Peyer's patch (tissue), 4 donors: ENCODE data around the gene LEUTX. TPM values are rescaled to one million over a fixed set of nuclear protein-coding genes. Genes with fewer than 3 reads are reported as not detected.
A peak's percentile ranks its signal among the peaks of the same experiment; 100 is the strongest.

Source experiments
- DNase-seq, 3 donors: peaks; one replicate each; pipeline ENCODE4 v3.0.0-alpha.2; 2017 to 2019
- H3K27ac ChIP-seq, 4 donors: fragments of 200-600 bp; sonication (generic); one replicate each; pipeline ENCODE4 v1.5.1; 2016 to 2019
- H3K27me3 ChIP-seq, 2 donors: fragments of 200-600 bp; sonication (generic); one replicate each; pipeline ENCODE4 v1.5.1; 2019
- H3K36me3 ChIP-seq, 3 donors: fragments of 200-600 bp; sonication (generic); one replicate each; pipeline ENCODE4 v1.5.1; 2016 to 2019
- H3K4me1 ChIP-seq, 4 donors: fragments of 200-600 bp; sonication (generic); one replicate each; pipeline ENCODE4 v1.5.1; 2016 to 2019
- H3K4me3 ChIP-seq, 4 donors: fragments of 200-600 bp; sonication (generic); 1 replicate in 3 of 4; 2 replicates in 1 of 4; pipeline ENCODE4 v1.5.1; 2016 to 2019; ENCODE audit warnings: mild to moderate bottlenecking in 1 of 4
- H3K9me3 ChIP-seq, 4 donors: fragments of 200-600 bp; sonication (generic); one replicate each; pipeline ENCODE4 v1.5.1; 2016 to 2019; ENCODE audit warnings: mild to moderate bottlenecking in 1 of 4
- POLR2A ChIP-seq, 2 donors: fragments of 450-650 bp; IDR thresholded peaks; one replicate each; pipeline ENCODE4 v1.5.1; 2017; ENCODE audit warnings: antibody characterized with exemption in 2 of 2, mild to moderate bottlenecking in 2 of 2, moderate library complexity in 2 of 2
- total RNA-seq, 4 donors: library from RNA; depleted of rRNA; stranded (reverse); fragments of >200 nt; gene quantifications; one replicate each; pipeline ENCODE4 v1.1.0, GENCODE V29; 2016
- TF ChIP-seq, protein P1 (sequence below), 6 experiments: fragments of 450-650 bp in 4 of 6; fragments of 200-600 bp in 2 of 6; sonication (generic) in 1 of 6; IDR thresholded peaks; one replicate each; pipeline ENCODE4 v1.5.1; 2017 to 2019; ENCODE audit warnings: antibody characterized with exemption in 6 of 6, mild to moderate bottlenecking in 3 of 6, moderate library complexity in 1 of 6

Gene LEUTX
- total RNA-seq, 4 donors from 2014 or later = not detected

DNA sequence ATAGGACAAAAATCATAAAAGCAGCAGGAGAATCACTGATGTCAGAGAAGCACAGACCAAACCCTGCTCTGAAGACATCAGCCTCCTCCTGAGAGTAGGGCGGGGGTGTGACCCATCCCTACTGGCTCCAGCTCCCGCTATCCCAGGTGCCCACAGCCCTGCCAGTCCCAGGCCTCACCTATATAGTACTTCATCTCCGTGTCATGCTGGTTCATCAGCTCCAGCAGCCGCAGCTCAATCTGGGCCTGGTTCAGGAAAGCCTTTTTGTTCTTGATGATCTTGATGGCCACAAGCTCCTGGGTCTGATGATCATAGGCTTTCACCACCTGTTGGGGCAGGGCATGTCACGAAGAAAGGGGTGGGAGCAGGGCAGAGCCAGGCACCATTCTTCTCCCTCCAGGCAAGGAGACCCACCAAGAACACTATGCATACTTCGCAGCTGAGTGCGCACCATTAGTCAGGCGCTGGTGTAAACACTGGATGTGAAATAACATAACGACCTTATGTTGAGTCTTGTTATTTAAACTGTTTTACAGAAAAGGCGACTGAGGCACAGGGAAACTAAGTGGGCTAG is 51.1 kb downstream of the LEUTX start:
- H3K27me3 ChIP-seq = no peaks in the 10 kb centered on the region
- peaks cover 0 to 69% (median 0%) of the 10 kb centered on the region in 3 donors for H3K36me3 ChIP-seq
- H3K4me3 ChIP-seq = no peak overlapping the region
- no peak overlapping the region for H3K27ac ChIP-seq
- no peaks in the 10 kb centered on the region for H3K9me3 ChIP-seq
- H3K4me1 ChIP-seq = peaks cover 0 to 24% (median 6%) of the 10 kb centered on the region in 4 donors
- DNase-seq = no peak
- TF ChIP-seq, protein P1, sequence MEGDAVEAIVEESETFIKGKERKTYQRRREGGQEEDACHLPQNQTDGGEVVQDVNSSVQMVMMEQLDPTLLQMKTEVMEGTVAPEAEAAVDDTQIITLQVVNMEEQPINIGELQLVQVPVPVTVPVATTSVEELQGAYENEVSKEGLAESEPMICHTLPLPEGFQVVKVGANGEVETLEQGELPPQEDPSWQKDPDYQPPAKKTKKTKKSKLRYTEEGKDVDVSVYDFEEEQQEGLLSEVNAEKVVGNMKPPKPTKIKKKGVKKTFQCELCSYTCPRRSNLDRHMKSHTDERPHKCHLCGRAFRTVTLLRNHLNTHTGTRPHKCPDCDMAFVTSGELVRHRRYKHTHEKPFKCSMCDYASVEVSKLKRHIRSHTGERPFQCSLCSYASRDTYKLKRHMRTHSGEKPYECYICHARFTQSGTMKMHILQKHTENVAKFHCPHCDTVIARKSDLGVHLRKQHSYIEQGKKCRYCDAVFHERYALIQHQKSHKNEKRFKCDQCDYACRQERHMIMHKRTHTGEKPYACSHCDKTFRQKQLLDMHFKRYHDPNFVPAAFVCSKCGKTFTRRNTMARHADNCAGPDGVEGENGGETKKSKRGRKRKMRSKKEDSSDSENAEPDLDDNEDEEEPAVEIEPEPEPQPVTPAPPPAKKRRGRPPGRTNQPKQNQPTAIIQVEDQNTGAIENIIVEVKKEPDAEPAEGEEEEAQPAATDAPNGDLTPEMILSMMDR (IDR thresholded peaks at IDR 0.05) = no peak
- no peak for TF ChIP-seq POLR2A (IDR thresholded peaks at IDR 0.05)

DNA sequence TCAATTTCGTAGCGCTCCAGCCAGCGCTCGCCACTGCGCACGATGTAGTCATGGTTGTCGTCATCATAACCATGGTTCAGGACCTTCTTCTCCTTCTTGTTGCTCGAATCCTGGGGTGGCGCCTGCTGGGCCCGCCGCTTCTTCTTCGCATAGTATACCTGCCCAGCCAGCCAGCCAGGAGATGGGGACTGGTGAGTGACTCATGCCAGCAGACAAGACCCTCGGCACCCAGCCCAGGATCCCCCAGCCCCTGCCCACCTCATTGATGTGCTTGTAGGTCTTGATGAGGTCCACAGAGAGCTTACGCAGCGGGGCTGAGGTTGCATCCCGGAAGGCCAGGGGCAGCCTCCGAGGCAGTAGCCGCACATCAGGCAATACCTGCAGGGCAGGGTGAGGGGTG is 51.8 kb downstream of the LEUTX start:
- Histone ChIP-seq H3K27me3 (no peaks in the 10 kb centered on the region), H3K4me1 (peaks cover 0 to 18% (median 6%) of the 10 kb centered on the region in 4 donors), H3K4me3 (no peak overlapping the region), H3K27ac (no peak overlapping the region), H3K9me3 (no peaks in the 10 kb centered on the region), H3K36me3 (peaks cover 0 to 72% (median 0%) of the 10 kb centered on the region in 3 donors)
- TF ChIP-seq POLR2A (IDR thresholded peaks at IDR 0.05) = no peak
- TF ChIP-seq, protein P1 (IDR thresholded peaks at IDR 0.05) = no peak
- DNase-seq = no peak

DNA sequence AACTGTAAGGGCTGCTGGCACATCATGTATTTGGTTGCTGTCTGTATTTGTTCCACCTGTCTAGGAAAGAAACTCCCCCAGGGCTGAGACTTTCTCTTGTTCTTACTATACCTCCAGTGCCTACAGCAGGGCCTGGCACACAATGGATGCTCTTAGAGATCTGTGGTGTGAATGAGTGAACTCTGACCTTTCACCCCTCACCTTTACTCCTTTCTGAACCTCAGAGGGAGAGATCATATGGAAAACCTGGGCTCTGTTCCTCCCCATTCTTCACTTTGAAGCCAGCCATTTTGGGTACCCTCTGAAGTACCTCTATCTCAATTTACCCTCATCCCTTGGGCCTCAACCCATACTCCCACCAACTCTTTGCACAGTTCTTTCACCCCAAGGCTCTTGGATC is 52.2 kb downstream of the LEUTX start:
- peaks cover 0 to 72% (median 0%) of the 10 kb centered on the region in 3 donors for H3K36me3 ChIP-seq
- no peak for DNase-seq
- TF ChIP-seq POLR2A (IDR thresholded peaks at IDR 0.05) = no peak
- TF ChIP-seq, protein P1 (IDR thresholded peaks at IDR 0.05) = no peak

DNA sequence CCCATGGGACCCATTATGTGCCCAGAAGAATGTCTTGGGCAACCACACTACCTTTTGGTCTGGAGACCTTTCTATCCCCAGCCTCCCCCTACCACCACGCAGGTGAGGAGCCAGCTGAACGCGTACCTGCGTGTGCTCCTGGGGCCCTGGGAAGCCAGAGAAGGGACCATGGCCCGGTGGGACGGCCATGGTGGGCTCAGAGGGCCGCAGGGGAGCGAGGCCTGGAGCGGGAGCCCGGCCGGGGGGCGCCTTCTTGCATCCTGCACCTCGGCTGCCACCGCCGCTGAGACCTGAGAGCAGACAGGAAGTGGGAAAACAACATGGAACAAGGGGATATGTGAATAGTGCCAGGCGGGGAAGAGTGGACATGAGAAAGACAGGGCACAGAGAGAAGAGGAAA is 53.0 kb downstream of the LEUTX start:
- peaks cover 0 to 18% (median 6%) of the 10 kb centered on the region in 4 donors for H3K4me1 ChIP-seq
- no peaks in the 10 kb centered on the region for H3K27me3 ChIP-seq
- no peak overlapping the region for H3K27ac ChIP-seq
- no peak for DNase-seq
- TF ChIP-seq, protein P1 (IDR thresholded peaks at IDR 0.05) = no peak
- H3K36me3 ChIP-seq = peaks cover 0 to 72% (median 0%) of the 10 kb centered on the region in 3 donors
- H3K4me3 ChIP-seq = no peak overlapping the region
- H3K9me3 ChIP-seq = no peaks in the 10 kb centered on the region

More for the DNA sequence above, 52.2 kb downstream of the LEUTX start:
- H3K9me3 ChIP-seq = no peaks in the 10 kb centered on the region
- no peak overlapping the region for H3K27ac ChIP-seq
- no peak overlapping the region for H3K4me3 ChIP-seq
- no peaks in the 10 kb centered on the region for H3K27me3 ChIP-seq
- H3K4me1 ChIP-seq = peaks cover 0 to 18% (median 6%) of the 10 kb centered on the region in 4 donors

DNA sequence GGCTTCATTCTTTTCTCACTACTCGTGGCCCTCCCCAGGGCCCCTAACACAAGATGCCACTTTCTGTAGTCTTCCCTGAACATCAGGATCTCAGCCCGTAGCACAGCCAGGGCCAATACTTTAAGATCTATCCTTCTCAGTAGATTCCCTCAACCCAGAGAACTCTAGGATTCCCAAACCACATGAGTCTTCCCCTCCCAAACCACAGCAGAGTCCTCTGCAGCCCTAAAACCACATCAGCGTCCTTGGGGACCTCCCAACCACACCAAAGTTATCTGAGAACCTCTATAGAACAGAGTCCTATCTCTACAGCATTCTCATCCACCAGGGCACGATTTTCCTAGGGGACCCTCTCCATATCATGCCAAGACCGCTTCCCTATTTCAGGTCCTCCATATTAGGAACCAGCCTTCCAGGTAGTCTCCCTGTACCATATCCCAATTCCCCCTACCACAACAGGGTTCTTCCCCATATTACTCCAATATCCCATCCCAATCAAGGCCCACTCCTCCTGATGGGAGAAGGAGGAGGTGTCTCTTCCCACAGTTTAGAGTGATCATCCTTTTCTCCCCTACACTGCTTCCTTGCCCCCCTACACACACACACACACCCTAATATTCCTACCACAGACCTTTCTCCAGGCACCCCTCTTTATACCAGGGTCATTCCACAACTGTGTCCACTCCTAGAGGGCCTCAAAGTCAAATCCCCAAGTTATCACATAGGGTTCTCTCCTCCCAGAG is 53.9 kb downstream of the LEUTX start:
- no peaks in the 10 kb centered on the region for H3K9me3 ChIP-seq
- H3K36me3 ChIP-seq = peaks cover 0 to 71% (median 0%) of the 10 kb centered on the region in 3 donors
- H3K27ac ChIP-seq = peak overlapping the region in 2 of 4 donors; percentile 73 to 85
- TF ChIP-seq POLR2A (IDR thresholded peaks at IDR 0.05) = no peak
- TF ChIP-seq, protein P1 (IDR thresholded peaks at IDR 0.05) = no peak
- peaks cover 0 to 18% (median 6%) of the 10 kb centered on the region in 4 donors for H3K4me1 ChIP-seq
- H3K27me3 ChIP-seq = no peaks in the 10 kb centered on the region
- peak overlapping the region; percentile 83 to 100 (median 90) for H3K4me3 ChIP-seq
- no peak for DNase-seq
